GM21717 (cell line): ENCODE data around the gene CACNA1C.

Source experiments
- ATAC-seq: cut with Tn5 transposase; IDR thresholded peaks from one replicate; pipeline ENCODE4 v1.9.1; 2021; ENCODE audit warnings: mild to moderate bottlenecking, moderate library complexity; ENCODE audit not compliant: unreplicated experiment

CACNA1C gene

GRCh38 chr12:2306735-2307134, 253.9 kb downstream of the CACNA1C start:
- ATAC-seq = no peak

- ATAC-seq = no peak
These were observed 254.8 kb downstream of the CACNA1C start for GRCh38 chr12:2307550-2307949.

DNA sequence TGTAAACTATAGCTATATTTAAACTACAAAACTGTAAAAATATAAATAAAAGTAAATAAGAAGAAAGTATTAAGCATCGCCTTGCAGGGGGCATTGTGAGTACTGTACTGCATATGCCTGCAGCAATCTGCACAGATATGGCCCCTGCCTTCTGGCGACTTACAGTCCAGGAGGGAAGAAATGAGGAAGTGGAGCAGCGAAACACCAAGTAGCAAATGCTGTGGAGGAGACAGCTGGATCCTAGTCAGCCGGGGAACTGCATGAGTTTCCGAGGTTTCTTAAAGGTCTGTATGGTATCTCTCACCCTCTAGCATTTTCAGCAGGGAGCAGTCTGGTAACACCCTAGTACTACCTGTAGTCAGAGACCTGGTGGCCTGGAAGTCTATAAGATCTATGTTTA, 256.9 kb downstream of the CACNA1C start:
- no peak for ATAC-seq

DNA sequence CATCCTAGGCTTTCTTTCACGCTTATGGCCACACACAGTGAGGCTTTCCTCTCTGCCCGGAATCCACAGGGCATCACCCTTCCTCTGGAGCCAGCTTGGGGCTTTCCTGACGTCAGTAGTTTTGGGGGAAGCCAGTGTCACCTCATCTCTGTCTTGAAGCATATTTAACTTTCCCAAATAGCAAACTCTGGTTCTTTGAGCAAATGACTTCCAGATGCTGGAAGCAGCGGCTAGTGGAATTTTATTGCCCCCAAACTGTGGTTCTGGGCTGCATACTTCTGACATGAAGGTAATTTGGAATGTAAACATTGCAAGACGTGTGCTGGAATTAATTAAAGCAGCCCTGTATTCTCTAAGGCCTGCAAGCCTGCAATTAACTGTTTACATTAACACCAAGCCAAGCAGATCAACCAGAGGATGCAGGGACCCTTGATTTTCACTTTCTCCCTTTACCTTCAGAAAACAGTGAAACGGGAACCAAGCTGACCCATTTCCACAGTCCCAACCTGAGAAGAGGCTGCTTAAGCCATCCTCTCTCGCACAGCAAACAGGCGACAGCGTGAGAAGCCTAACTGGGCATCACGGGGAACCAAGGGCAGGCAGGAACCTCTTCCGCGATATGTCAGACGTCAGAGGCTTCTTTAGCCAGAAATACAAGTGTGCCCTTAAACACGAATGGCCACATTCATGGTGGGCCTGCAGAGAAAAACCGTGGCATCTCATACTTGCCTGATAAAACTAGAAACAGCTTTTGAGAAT, 258.4 kb downstream of the CACNA1C start:
- ATAC-seq = no peak

DNA sequence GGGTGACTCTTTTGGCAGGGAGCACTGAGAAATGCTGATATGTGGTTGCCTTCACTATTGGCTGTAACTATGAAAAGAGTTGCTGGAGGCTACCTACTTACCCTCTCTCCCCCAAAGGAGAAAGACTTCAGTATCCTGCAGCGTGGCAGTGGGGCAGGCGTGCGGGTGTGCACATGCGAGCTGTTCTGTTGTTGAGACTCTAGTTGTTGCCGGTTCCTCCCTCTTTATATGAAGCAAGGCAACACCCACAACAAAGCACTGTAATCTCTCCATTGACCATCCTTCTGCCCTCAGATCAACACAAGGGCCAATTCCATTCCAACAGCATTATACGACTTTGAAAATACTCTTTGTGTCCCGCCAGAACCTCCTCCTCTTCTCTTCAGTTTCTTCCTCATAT, 259.4 kb downstream of the CACNA1C start:
- no peak for ATAC-seq

- no peak for ATAC-seq
These were observed 260.0 kb downstream of the CACNA1C start for GRCh38 chr12:2312770-2313169.

GRCh38 chr12:2314492-2314891, 261.7 kb downstream of the CACNA1C start:
- ATAC-seq = no peak

DNA sequence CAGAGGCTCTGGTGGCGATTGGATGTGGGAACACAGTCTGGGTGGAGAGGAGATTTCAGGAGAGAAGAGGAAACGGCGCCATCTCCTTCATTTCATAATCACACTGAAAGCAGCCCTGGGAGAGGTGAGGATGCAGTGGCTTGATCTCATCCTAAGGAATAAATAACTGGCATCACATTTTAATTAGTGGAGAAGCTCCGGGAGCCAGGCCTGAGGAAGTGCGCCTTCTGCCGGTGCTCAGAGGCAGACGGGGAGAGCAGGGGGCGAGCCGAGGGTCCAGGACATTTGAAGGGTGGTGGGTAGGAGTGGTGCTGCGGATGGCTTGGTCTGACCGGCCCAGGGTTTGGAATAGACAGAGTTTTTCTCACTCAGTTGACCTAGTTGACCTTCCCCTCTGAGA, 265.0 kb downstream of the CACNA1C start:
- no peak for ATAC-seq

- no peak for ATAC-seq
These were observed 265.5 kb downstream of the CACNA1C start for GRCh38 chr12:2318286-2318685.

DNA sequence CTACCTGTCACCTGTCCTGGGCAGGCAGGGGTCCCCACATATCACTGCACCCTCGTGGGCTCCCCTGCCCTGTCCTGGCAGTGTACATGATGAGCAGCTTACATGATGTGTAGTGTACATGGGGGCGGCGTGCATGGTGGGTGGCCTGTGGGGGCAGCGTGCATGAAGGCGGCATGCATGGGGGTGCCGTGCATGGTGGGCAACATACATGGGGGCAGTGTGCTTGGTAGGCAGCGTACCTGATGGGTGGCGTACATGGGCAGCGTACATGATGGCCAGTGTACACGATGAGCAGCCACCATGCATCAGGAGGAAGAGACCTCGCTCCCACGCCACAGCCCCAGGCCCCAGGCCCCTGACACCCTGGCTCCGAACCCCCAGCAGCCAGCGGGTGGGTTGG, 266.3 kb downstream of the CACNA1C start:
- ATAC-seq = no peak

DNA sequence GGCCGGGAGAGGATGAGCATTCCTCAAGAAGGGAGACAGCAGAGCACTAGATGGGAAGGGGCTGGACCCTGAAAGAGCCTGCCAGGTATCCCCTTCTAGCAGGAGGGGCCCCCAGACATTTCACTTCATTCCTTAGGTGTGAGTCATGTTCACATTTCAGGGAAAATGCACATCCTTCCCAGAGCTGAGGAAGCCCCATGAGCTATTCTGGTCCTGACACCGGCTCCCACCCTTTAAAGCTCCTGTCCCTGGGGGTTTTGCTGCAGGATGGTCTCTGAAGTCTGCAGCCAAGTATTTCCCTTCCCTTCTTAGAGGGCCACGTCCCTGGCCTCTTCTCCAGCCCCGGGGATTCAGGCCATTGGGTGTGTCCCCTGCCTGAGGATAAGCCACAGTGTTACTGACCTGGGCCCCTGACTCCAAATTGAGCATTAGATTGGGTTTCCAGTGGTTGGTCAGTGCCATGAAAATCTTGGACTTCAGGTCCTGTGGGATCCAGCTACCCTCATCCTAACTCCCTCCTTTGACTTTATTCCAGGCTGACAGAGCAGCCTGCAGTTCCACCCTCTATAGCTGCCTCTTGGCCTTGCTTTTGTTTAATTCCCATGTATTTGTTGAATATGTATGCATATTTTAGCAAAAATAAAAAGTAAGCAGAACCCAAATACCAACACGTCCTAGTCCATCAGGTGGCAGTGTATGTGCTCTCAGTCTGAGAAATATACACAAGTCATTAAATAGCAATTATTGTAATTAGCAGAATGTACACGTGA, 267.1 kb downstream of the CACNA1C start:
- ATAC-seq = no peak

GRCh38 chr12:2320841-2321240, 268.1 kb downstream of the CACNA1C start:
- ATAC-seq = no peak

DNA sequence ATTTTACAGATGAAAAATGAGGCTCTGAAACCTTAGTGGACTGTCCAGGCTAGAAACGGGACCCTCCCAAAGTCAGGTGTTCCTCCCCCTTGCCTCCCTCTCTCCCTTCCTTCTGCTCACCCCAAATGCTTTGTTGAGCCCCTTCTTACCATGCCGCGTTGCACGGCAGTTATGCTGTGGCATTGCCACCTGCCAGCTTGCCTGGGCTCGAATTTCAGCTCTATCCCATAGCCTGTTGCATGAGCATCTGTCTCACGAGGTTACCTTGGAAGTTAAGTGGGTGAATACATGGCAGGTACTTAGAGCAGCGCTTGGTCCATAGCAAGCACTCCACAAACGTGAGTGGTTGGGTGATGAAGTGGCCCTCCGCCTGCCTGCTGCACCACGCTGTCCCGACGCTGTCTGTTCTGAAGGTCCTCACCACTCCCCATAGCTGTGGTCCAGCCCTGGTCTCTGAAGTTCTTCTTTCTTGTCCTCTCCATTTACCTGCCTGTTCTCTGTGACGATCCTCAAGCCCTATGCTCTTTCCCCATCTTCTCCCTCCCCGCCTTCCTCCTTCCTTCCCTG, 269.9 kb downstream of the CACNA1C start:
- ATAC-seq = no peak

DNA sequence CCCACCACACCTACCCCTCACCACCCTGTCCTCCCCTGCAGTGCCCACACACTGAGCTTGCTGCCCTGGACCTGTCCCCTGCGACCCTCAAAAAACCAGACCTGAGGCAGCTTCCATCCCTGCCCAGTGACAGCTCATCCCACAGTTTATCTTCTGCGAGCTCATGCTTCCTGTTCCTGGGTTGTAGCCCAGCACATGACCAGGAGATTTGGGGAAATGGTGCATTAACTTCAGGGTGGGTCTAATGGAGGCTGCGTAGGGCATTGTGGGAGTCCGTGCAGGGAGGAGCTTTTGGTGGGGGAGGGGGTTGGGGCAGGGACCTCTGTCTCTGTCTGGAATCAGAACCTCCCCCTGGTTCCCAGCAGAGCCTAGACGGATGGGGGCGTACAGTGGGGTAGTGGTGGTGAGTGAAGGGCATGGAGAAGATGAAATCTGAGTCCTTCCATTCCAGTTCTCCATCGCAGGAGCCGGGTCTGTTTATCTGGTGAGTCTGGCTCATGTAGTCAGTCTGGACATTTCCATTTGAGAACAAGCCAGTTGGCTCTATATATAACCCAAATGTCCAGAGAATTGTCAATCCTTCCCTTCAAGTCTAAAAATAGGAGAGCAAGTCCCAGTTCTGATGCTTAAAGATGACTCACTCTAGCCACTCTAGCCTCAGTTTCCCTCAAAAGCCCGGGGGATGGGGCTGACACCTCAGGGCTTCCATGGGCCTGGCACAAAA, 270.9 kb downstream of the CACNA1C start:
- ATAC-seq = no peak

DNA sequence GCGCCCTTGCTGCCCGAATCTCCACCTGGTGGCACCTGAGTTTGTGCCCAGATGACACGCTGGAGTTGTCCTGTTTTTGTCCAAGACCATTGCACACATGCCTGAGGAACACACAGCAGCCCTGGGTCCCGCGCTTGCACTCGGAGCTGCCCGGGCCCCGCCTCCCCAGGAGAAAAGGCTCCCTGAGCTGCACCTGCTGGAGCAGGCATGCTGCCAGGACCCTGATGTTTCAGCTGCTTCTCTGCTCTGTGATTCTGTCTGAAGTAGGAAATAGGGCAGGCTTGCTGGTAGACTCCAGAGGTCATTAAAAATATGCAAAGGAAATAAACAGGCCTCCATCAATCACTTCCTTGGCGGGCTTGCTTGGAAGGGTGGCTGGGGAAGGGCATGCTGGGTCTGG, 271.6 kb downstream of the CACNA1C start:
- no peak for ATAC-seq

DNA sequence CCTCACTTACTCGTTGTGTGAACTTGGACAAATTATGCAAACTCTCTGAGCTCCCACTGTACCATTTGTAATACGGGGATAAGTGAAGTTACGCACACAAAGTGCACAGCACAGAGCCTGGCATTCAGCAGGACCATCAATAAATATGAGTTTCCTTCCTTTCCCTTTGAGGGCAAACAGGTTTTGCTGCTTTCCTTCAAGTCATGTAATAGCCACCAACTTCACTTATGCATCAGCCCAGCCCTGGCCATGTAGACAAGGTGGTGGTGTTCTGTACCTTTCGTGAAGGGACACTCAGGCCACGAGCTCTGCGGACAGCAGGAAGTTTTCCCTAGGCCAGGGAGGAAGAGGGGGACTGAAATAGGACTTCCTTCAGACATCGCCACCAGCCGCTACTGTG, 272.7 kb downstream of the CACNA1C start:
- ATAC-seq = no peak

DNA sequence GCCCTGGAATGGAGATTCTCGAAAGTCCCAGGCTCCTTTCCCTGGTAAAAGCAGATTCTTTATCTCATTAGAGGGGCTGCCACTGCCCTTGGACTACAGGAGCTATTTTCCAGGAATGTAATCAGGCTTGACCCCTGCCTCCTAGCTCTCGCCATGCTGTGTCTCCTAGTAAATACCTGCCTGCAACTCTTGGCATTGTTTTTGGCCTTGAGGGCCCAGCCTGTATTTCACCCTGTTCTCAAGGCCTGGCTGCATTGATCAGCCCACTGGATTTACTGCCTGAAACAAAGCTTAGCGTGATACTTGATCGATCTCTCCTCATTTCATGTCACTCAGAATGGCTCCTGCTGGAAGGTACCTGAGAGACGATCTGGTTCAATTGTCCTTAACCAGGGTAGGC, 273.7 kb downstream of the CACNA1C start:
- no peak for ATAC-seq

DNA sequence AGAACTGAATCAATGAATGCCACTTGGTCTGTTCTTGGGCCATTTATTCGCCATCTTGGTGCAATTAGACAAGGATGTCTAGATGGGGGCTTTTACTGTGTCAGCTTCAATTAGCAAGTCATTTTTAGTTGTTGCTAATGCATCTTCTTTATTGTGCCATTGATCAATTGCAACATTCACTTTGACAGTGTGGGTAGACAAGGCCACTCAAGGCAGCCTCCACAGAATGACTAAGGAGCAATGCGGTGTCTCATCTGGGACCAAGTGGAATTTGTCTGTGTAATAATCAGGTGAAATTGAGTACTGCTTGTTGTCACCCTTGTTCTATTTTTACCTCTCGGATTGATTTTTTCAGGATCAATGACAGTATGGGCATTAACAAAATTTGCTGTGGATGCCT, 275.9 kb downstream of the CACNA1C start:
- ATAC-seq = no peak

DNA sequence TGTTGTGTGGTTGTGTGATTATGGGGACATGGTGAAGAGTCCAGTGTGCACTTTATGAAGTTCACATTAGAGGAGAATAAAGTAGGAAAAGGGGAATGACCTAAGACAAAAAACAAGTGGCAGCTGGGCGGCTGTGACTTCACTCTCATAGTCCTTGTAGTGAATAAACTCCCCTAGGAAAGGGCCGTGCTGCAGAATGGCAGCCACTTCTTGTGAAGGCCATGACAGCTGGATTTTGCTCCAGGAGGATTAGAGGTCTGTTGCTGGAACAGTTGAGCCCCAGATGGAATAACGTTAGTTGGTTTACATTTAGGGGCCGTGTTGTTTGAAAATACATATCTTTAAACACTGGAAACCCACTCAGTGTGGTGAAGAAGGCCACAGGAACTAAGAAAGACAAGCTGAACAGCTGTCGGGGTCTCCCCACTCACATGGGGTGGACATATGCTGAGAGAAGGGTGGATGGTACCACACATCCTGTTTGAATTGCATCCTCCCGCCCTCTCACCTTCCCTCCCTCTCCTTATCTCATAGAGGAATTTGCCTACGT, 276.9 kb downstream of the CACNA1C start:
- no peak for ATAC-seq

DNA sequence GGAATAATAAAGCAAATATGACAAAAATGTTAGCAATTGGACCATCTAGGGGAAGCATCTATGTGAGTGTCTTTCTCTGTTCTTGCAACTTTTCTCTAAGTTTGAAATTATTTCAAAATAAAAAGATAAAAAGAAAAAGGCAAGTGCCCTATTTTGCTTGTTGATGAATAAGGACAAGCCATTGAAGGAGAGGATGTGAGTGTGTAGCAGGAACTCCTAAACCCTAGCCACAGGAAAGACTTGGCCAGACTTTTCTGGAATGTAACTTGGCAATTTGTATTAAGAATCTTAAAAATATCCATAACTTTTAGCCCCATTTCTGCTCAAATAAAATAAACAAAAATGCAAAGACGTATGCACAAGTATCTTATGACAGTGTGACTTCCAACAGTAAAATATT, 279.4 kb downstream of the CACNA1C start:
- no peak for ATAC-seq

DNA sequence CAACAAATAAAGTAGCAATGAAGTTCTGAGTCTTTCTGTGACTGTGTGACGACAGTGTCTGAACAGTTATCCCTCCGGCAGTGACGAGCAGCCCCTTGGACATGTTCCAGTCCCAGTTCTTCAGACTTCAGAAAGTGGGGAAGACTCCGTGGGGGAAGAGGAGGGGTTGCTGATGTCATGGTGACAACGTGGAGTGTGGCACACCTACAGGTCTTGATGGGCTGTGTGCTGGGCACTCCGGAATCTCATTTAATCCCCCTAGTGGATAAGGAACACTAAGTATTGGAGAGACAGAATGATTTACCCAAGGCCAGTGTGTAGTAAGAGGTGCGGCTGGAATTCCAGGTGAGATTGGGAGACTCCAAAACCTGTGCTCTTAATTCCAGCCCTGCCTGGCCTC, 280.2 kb downstream of the CACNA1C start:
- ATAC-seq = no peak
